WTC11 (cell line): Measurements from ENCODE around the gene GYPE. TPM values are rescaled to one million over a fixed set of nuclear protein-coding genes. Genes with fewer than 3 reads are reported as not detected.
"Not testable (repeated sequence)": the region's sequence is repeated elsewhere in the genome, so short reads cannot be mapped to it uniquely, and the experiment has no call there.

Source experiments
- ATAC-seq: fragments of 200-7000 bp; cut with Tn5 transposase; 2 replicates; pipeline ENCODE4 v1.10.0; 2021; ENCODE audit warnings: mild to moderate bottlenecking, moderate library complexity
- CTCF ChIA-PET: fragments of 300-600 bp; sonication (Branson Sonifier 250); formaldehyde crosslinking; loops from one replicate; lab custom pipeline; 2021; ENCODE audit warnings: antibody characterized with exemption; lab: Charles Lee
- POLR2A ChIA-PET: fragments of 350-600 bp; sonication (Branson Sonifier 250); formaldehyde crosslinking; loops from one replicate; lab custom pipeline; 2021; ENCODE audit warnings: antibody characterized with exemption; lab: Charles Lee
- DNase-seq: peaks from one replicate; pipeline ENCODE4 v3.0.0; 2021; ENCODE audit warnings: low spot score
- H3K27ac Mint-ChIP-seq: 2 replicates; pipeline ENCODE4 v1.8.0; 2021; ENCODE audit warnings: mixed read lengths
- H3K27me3 Mint-ChIP-seq: 2 replicates; pipeline ENCODE4 v1.8.0; 2021; ENCODE audit warnings: low read depth, mild to moderate bottlenecking, moderate library complexity, mixed read lengths
- H3K36me3 Mint-ChIP-seq: 2 replicates; pipeline ENCODE4 v1.8.0; 2021; ENCODE audit warnings: mixed read lengths
- H3K4me1 Mint-ChIP-seq: 2 replicates; pipeline ENCODE4 v1.8.0; 2022; ENCODE audit warnings: mixed read lengths
- H3K4me3 Mint-ChIP-seq: 2 replicates; pipeline ENCODE4 v1.8.0; 2021; ENCODE audit warnings: mild to moderate bottlenecking, moderate library complexity, mixed read lengths
- H3K9me3 Mint-ChIP-seq: 2 replicates; pipeline ENCODE4 v1.8.0; 2021; ENCODE audit warnings: mixed read lengths
- total RNA-seq: library from RNA; stranded (reverse); gene quantifications from 3 replicates; pipeline ENCODE4 v1.2.3, GENCODE V29; 2021

Gene GYPE
- total RNA-seq, 1 experiment from 2014 or later: not detected

DNA sequence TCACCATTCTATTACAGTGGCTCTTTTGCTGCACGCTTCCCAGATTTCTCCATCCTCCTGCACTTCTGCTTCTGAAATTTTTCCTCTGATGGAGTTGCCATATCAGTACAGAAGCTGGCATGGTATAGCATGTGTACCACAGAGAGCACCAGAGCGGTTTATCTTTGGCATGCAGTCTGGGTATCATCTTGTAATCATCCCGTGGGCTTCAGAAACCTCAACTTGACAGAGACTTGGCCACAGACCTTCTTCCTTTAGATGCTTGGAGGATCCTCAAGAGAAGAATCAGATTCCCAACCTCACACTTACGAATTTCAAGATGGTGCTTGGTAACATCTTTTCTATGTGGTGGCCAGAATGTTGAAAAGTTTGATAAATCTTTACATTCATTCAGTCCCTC is 71.2 kb downstream of the GYPE start:
- CTCF ChIA-PET, H3K4me3 Mint-ChIP-seq, H3K27ac Mint-ChIP-seq, POLR2A ChIA-PET, H3K4me1 Mint-ChIP-seq, H3K27me3 Mint-ChIP-seq, DNase-seq, ATAC-seq: not testable (repeated sequence)
- Mint-ChIP-seq H3K36me3 (peaks cover 21% of the 10 kb centered on the region), H3K9me3 (peaks cover 38% of the 10 kb centered on the region)

DNA sequence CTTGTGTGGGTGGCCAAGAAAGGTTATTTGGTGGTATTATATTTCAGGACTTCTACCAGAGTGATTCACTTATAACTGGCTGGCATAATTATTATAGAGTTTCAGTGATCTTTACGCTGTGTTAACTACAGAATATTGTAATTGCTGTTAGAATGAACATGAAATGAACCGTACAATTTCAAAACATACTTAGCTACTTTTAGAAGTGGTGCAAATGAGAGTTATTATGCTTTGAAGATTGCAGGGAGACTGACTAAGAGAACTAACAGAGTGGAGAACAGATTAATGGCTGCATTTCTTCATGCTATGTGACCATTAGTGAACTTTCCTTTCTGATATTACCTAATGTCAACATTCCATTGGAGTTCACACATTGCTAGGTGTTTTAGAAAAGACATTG is 71.7 kb downstream of the GYPE start:
- DNase-seq, H3K4me3 Mint-ChIP-seq, POLR2A ChIA-PET, CTCF ChIA-PET, H3K4me1 Mint-ChIP-seq, ATAC-seq, H3K27me3 Mint-ChIP-seq, H3K27ac Mint-ChIP-seq: not testable (repeated sequence)
- H3K9me3 Mint-ChIP-seq: peaks cover 38% of the 10 kb centered on the region
- peaks cover 21% of the 10 kb centered on the region for H3K36me3 Mint-ChIP-seq

DNA sequence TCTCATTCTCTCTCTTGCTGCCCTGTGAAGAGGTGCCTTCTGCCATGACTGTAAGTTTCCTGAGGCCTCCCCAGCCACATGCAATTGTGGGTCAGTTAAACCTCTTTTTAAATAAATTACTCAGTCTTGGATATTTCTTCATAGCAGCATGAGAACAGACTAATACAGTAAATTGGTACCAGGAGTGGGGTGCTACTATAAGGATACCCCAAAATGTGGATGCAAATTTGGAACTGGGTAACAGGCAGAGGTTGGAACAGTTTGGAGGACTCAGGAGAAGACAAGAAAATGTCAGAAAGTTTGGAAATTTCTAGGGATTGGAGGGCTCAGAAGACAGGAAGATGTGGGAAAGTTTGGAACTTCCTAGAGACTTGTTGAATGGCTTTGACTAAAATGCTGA is 74.8 kb downstream of the GYPE start:
- H3K27ac Mint-ChIP-seq, ATAC-seq, H3K4me1 Mint-ChIP-seq, H3K27me3 Mint-ChIP-seq, H3K4me3 Mint-ChIP-seq, POLR2A ChIA-PET, CTCF ChIA-PET, DNase-seq: not testable (repeated sequence)
- Mint-ChIP-seq H3K36me3 (peaks cover 21% of the 10 kb centered on the region), H3K9me3 (peaks cover 35% of the 10 kb centered on the region)

DNA sequence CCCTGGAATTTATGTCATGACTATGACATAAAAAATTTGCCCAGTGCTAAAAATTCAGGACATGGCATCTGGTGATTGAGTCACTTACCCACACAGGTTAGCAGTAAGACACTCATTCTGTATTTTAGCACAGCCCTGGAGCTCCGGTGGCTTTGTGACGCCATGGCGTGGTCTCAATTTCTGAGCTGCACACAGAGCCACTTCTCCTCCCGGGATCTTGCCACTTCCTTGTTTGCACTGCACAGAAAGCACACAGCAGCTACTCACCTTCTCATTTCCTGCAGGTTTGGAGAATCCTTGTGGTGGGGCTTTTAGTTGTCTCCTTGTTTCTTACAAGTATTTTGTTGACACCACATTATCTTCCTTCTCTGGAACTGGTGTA is 76.1 kb downstream of the GYPE start:
- H3K9me3 Mint-ChIP-seq: peaks cover 27% of the 10 kb centered on the region
- H3K4me3 Mint-ChIP-seq, ATAC-seq, H3K4me1 Mint-ChIP-seq, POLR2A ChIA-PET, H3K27ac Mint-ChIP-seq, H3K27me3 Mint-ChIP-seq, DNase-seq, CTCF ChIA-PET: not testable (repeated sequence)
- peaks cover 15% of the 10 kb centered on the region for H3K36me3 Mint-ChIP-seq

Other genes with a start within 250 kb of the GYPE start
- gene FREM3, start 204.9 kb downstream of the GYPE start, total RNA-seq: 0.07 to 0.15 TPM (median 0.07 TPM) in 3 replicates
- not detected in 3 replicates for gene GYPB, start 113.8 kb upstream of the GYPE start, total RNA-seq
- gene GYPA, start 235.2 kb upstream of the GYPE start, total RNA-seq: 0.09 to 0.44 TPM in 2 of 3 replicates, not detected in the other